NCI-H1436 treated with DMSO at 0.1 percent for 48 hours (cell line): ENCODE measurements around the gene ADRM1.

ENCODE experiments used
- DNase-seq: peaks from one replicate; lab custom pipeline; 2025; lab: John Stamatoyannopoulos, UW

Gene ADRM1

GRCh38 chr20:62302341-62303061 is at the start of gene ADRM1:
ADRM1 (plus strand) TSS chr20:62302997; CDS start chr20:62303569, 572 bp downstream.
- peak; percentile 68 for DNase-seq

- no peak for DNase-seq
Measured at GRCh38 chr20:62253398-62253797, 49.4 kb upstream of the ADRM1 start.

- DNase-seq = no peak
Measured at GRCh38 chr20:62254021-62254724, 48.6 kb upstream of the ADRM1 start.

- DNase-seq = no peak
Measured at GRCh38 chr20:62255976-62256375, 46.8 kb upstream of the ADRM1 start.

GRCh38 chr20:62258499-62259293 is 44.1 kb upstream of the ADRM1 start:
- no peak for DNase-seq

GRCh38 chr20:62259294-62259565 is 43.6 kb upstream of the ADRM1 start:
- DNase-seq = no peak

- DNase-seq = no peak
Measured at GRCh38 chr20:62262064-62262463, 40.7 kb upstream of the ADRM1 start.

- DNase-seq = no peak
Measured at GRCh38 chr20:62263396-62263795, 39.4 kb upstream of the ADRM1 start.

- no peak for DNase-seq
Measured at GRCh38 chr20:62265365-62265764, 37.4 kb upstream of the ADRM1 start.

GRCh38 chr20:62266340-62266739 is 36.5 kb upstream of the ADRM1 start:
- no peak for DNase-seq

GRCh38 chr20:62266851-62267250 is 35.9 kb upstream of the ADRM1 start:
- no peak for DNase-seq

GRCh38 chr20:62267543-62267942 is 35.3 kb upstream of the ADRM1 start:
- DNase-seq = no peak

GRCh38 chr20:62268228-62268900 is 34.4 kb upstream of the ADRM1 start:
- no peak for DNase-seq

- no peak for DNase-seq
Measured at GRCh38 chr20:62269378-62269777, 33.4 kb upstream of the ADRM1 start.

- DNase-seq = no peak
Measured at GRCh38 chr20:62269871-62270270, 32.9 kb upstream of the ADRM1 start.

- no peak for DNase-seq
Measured at GRCh38 chr20:62272200-62272599, 30.6 kb upstream of the ADRM1 start.

- DNase-seq = no peak
Measured at GRCh38 chr20:62273416-62273815, 29.4 kb upstream of the ADRM1 start.

GRCh38 chr20:62274332-62274950 is 28.4 kb upstream of the ADRM1 start:
- DNase-seq = no peak

GRCh38 chr20:62275219-62275618 is 27.6 kb upstream of the ADRM1 start:
- no peak for DNase-seq

GRCh38 chr20:62276439-62276838 is 26.4 kb upstream of the ADRM1 start:
- DNase-seq = no peak

GRCh38 chr20:62277253-62277652 is 25.5 kb upstream of the ADRM1 start:
- no peak for DNase-seq

GRCh38 chr20:62280303-62280702 is 22.5 kb upstream of the ADRM1 start:
- DNase-seq = no peak
